HG03575 (cell line): ENCODE measurements around the gene ZDHHC11.
"Not testable (repeated sequence)": the region's sequence is repeated elsewhere in the genome, so short reads cannot be mapped to it uniquely, and the experiment has no call there.

ENCODE experiments used
- ATAC-seq: cut with Tn5 transposase; IDR thresholded peaks from one replicate; pipeline ENCODE4 v1.9.1; 2021; ENCODE audit not compliant: unreplicated experiment, insufficient number of reproducible peaks, low FRiP score; ENCODE audit errors: extremely low read depth

The ZDHHC11 gene

GRCh38 chr5:771841-772546 lies 78.8 kb downstream of the ZDHHC11 start:
- ATAC-seq: not testable (repeated sequence)

GRCh38 chr5:771087-771781 lies 79.6 kb downstream of the ZDHHC11 start:
- ATAC-seq: not testable (repeated sequence)

- ATAC-seq: not testable (repeated sequence)
Measured at GRCh38 chr5:770585-770984, 80.2 kb downstream of the ZDHHC11 start.

DNA sequence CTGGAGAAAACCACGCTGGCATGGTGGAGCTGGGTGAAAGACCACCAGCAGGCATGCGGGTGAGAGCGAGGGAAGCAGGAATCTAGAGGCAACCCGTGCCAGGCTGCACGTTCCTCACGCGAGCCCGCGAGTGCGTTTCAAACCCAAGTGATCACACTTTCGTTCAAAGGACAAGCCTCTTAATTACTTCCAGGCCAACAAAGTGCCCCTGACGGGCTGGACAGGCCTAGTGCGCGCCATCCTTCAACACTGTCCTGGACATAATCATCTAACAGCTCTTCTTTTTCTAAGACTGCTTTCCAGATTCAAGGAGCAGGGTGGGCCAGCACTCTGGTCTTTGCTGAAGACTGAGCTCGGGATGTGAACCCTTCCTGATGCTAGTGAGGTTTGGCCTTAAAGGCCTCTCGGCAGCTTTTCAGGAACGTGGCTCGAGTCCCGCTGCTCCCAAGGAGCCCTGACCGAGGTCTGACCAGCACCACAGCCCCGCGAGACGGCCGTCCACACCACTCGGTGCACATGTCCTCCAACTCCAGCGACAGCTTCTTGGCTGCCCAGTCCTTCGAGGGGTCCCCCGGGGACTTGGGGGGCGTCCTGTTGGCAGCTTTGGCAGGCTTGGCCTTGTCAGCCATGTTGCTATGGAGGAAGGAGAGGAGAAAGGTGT lies 81.2 kb downstream of the ZDHHC11 start:
- ATAC-seq: not testable (repeated sequence)

GRCh38 chr5:766666-767431 lies 83.9 kb downstream of the ZDHHC11 start:
- no peak for ATAC-seq

DNA sequence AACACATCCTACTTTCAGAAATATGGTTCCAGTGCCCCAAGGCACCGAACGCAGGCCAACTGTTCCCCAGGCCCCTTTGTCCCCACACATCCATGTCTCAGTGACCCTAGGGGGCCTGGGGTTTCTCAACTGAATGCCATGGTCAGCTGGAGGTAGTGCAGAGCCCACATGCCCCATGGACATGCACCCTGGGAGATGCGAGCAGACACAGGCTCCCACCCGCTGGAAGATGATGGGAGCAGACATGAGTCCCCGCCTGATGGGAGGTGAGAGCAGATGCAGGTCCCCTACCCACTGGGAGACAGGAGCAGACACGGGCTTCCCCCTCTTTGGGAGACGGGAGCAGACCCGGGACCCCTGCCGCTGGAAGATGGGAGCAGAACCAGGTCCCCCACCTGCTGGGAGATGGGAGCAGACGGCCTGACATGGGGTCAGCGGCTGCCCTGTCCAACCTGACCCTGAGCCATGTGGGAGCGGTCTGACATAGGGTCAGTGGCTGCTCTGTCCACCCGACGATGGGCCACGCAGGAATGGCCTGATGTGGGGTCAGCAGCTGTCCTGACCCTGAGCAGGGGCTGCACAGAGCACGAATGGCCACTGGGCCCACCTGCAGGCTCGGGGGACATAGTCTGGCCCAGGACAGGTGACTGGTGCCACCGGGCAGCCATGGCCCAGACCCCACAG lies 84.7 kb downstream of the ZDHHC11 start:
- ATAC-seq: no peak

DNA sequence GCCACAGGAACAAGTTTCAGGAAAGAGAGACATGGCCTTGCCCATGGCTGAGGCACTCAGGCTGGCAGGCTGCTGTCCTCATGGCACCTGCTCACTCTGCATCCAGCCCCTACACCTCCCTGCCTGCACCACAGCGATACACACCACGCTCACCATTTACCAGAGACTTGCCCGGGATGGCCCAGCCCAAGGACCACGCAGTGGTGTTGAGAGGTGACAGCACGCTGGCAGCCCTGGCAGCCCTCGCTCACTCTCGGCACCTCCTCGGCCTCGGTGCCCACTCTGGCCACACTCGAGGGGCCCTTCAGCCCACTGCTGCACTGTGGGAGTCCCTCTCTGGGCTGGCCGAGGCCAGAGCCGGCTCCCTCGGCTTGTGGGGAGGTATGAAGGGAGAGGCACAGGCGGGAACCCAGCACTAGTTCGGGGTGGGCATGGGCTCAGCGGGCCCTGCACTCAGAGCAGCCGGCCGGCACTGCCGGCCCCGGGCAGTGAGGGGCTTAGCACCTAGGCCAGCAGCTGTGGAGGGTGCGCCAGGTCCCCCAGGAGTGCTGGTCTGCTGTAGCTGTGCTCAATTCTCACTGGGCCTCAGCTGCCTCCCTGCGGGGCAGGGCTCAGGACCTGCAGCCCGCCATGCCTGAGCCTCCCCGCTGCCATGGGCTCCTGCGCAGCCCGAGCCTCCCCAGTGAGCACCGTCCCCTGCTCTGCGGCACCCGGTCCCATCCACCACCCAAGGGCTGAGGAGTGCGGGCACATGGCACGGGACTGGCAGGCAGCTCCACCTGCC lies 86.6 kb downstream of the ZDHHC11 start:
- no peak for ATAC-seq

- no peak for ATAC-seq
Measured at GRCh38 chr5:763397-763796, 87.4 kb downstream of the ZDHHC11 start.

DNA sequence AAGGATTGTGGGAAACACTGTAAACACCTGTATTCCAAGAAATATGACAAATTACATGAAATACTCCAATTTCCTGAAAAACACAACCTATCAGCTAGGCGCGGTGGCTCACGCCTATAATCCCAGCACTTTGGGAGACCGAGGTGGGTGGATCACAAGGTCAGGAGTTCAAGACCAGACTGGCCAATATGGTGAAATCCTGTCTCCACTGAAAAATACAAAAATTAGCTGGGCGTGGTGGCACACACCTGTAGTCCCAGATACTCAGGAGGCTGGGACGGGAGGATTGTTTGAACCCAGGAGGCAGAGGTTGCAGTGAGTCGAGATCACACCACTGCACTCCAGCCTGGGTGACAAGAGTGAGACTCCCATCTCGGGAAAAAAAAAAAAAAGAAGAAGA lies 87.8 kb downstream of the ZDHHC11 start:
- not testable (repeated sequence) for ATAC-seq

- ATAC-seq: no peak
Measured at GRCh38 chr5:761854-762710, 88.7 kb downstream of the ZDHHC11 start.

DNA sequence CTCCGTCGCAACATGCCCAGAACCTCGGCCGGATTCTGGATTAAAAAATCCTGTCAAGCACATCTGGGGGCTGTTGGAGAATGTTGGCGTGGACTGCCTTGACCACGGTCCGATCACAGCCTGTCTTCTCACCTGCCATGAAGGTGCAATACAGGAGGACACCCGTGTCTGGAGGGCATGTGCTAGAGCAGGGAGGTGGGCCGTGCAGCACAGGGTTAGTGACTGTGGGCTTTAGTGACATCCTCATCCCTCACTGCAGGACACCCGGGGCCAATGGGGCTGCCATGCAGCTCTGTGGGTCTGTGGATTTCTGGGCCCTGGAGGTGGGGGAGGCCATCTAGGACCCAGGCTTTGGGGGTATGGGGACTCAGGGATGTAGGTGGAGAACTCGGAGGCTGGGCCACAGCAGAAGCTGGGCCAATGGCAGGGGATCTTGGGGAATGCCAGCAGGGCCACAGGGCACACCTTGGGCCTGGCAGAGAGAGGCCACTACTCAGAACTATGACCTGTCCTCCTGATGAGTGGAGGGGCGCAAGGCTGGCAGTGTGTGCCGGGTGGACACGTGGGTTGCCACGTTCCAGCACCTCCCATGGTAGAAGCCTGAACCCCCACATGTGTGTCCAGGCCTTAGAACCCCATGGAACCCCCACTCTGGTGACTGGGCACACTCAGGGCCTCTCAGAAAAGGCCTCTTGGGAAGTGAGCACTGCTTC lies 89.6 kb downstream of the ZDHHC11 start:
- ATAC-seq: no peak

DNA sequence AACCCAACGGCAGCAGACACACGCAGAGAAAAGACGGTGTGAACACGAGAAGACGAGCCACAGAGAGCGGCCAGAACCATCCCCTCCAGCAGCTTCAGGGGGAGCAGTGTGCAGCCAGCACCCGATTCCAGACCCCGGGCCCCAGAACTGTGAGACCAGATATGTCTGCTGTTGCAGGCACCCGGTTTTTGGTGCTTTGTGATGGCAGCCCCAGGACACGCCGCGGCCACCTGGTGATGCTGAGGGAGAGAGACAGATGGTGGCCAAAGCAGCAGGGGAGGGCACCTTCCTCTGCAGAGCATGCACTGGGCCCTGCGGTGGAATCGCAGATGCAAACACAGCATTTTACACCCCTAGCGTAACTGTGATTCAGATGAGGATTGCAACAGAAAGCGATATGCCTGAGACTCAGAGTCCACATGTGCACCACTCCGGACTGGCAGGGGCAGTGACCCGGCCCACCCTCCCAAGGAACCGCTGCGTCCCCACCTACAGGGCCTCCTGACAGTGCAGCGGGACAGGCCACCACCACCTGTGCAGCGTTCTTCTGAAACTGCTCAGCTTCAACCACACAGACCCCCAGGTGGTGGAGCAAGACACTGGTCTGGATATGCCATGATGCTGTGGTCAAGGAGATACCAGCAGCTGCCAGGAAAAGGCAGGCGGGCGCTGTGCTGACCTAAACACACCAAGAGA lies 90.3 kb downstream of the ZDHHC11 start:
- ATAC-seq: no peak

GRCh38 chr5:759781-760362 lies 90.9 kb downstream of the ZDHHC11 start:
- ATAC-seq: no peak

DNA sequence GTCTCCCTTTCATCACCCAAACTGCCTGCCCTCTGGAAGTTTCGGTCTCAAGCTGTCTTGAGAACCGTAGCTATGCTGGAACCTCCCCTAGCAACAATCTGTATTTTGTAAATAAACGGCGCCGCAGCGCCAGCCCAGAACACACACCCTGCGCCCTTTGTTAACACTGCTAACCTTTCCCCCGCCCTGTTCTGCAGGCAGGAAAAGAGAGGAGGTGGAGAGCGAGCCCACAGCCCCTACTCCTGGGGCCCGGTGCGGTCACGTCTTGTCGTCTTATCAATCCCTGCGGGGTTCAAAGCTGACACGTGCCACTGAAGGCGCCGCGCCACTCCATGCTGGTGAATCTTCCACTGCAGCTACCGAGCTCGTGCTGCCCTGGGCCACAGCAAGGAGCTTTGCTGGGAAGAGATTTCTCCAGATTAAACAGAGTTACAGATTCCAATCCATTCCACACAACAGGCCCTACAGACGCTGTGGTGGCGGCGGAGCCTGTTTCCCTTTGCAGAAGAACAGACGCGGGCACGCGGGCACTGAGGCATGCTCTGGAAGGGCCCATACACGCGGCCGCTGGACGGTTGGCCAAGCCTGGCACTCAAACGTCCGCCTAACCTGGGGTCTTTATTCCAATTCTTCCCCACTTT lies 91.6 kb downstream of the ZDHHC11 start:
- no peak for ATAC-seq

DNA sequence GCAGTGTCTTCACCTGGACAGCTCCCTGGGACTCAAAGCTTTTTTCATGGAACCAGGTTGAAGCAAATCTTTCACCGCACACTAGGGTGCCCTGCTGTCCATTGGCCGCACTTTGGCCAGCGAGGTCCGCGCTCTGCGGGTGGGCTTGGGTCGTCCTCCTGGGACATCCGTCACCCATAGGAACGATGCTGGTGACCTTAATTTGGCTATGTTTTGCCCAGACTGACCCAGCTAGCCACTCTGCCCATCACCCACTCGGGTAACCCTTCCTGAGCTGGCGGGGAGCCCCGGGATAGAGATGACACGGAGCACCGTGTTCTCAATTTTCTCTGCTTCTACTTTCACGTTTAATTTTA lies 92.1 kb downstream of the ZDHHC11 start:
- ATAC-seq: no peak
